ENCODE data around the gene HBB. TPM values are rescaled to one million over a fixed set of nuclear protein-coding genes. Genes with fewer than 3 reads are reported as not detected.
"Not testable (repeated sequence)": the region's sequence is repeated elsewhere in the genome, so short reads cannot be mapped to it uniquely, and the experiment has no call there.

HBB gene
- total RNA-seq = not detected

DNA sequence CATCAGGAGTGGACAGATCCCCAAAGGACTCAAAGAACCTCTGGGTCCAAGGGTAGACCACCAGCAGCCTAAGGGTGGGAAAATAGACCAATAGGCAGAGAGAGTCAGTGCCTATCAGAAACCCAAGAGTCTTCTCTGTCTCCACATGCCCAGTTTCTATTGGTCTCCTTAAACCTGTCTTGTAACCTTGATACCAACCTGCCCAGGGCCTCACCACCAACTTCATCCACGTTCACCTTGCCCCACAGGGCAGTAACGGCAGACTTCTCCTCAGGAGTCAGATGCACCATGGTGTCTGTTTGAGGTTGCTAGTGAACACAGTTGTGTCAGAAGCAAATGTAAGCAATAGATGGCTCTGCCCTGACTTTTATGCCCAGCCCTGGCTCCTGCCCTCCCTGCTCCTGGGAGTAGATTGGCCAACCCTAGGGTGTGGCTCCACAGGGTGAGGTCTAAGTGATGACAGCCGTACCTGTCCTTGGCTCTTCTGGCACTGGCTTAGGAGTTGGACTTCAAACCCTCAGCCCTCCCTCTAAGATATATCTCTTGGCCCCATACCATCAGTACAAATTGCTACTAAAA, at the start of gene HBB:
TSS of gene HBB (minus strand) at position 340 of the 579 bp plus-strand sequence. CDS start at position 290, 50 bp downstream.
- no peaks in the 10 kb centered on the region for H3K4me1 Mint-ChIP-seq
- no peaks in the 10 kb centered on the region for H3K9me3 Mint-ChIP-seq (ENCODE audit: low read depth)
- no peak for DNase-seq
- ATAC-seq = no peak
- no peak within 1 kb of the TSS for H3K4me3 Mint-ChIP-seq
- no peak within 1 kb of the TSS for H3K27ac Mint-ChIP-seq
- CTCF ChIA-PET = no interaction called here
- no peaks in the 10 kb centered on the region for H3K36me3 Mint-ChIP-seq
- no peaks in the 10 kb centered on the region for H3K27me3 Mint-ChIP-seq

DNA sequence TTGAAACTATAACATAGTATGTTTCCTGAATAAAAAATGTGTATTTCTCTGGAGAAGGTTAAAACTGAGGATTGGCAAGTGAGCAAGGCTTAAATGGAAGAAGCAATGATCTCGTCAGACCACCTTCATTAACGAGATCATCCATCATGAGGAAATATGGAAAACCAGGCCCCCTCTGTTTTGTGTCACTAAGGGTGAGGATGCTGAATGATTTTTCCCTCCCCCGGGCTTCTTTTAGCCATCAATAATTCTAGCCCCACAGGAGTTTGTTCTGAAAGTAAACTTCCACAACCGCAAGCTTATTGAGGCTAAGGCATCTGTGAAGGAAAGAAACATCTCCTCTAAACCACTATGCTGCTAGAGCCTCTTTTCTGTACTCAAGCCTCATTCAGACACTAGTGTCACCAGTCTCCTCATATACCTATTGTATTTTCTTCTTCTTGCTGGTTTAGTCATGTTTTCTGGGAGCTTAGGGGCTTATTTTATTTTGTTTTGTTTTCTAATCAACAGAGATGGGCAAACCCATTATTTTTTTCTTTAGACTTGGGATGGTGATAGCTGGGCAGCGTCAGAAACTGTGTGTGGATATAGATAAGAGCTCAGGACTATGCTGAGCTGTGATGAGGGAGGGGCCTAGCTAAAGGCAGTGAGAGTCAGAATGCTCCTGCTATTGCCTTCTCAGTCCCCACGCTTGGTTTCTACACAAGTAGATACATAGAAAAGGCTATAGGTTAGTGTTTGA, 48.7 kb upstream of the HBB start:
- Mint-ChIP-seq H3K27ac (no peak overlapping the region), H3K4me3 (no peak overlapping the region), H3K36me3 (no peaks in the 10 kb centered on the region), H3K4me1 (peaks cover 7% of the 10 kb centered on the region), H3K9me3 (ENCODE audit: low read depth) (no peaks in the 10 kb centered on the region), H3K27me3 (no peaks in the 10 kb centered on the region)
- CTCF ChIA-PET = no interaction called here
- DNase-seq (no peak), ATAC-seq (no peak)

DNA sequence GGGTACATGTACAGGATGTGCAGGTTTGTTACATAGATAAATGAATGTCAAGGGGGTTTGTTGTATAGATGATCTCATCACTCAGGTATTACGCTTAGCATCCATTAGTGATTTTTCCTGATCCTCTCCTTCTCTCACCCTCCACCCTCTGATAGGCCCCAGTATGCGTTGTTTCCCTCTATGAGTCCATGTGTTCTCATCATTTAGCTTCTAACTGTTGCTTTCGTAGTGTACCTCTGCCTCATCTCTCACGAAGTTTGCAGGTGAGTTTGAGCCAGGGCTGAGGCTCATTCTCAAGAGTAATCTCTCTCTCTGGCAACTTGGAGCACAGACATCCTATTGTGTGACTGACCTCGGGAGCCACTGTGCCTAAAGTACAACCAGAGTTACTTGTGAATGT, 47.5 kb upstream of the HBB start:
- no peaks in the 10 kb centered on the region for H3K36me3 Mint-ChIP-seq
- DNase-seq (no peak), ATAC-seq (no peak)
- no peak overlapping the region for H3K27ac Mint-ChIP-seq
- no peaks in the 10 kb centered on the region for H3K9me3 Mint-ChIP-seq (ENCODE audit: low read depth)
- H3K4me3 Mint-ChIP-seq = no peak overlapping the region
- peaks cover 4% of the 10 kb centered on the region for H3K4me1 Mint-ChIP-seq
- CTCF ChIA-PET = no interaction called here
- H3K27me3 Mint-ChIP-seq = no peaks in the 10 kb centered on the region

DNA sequence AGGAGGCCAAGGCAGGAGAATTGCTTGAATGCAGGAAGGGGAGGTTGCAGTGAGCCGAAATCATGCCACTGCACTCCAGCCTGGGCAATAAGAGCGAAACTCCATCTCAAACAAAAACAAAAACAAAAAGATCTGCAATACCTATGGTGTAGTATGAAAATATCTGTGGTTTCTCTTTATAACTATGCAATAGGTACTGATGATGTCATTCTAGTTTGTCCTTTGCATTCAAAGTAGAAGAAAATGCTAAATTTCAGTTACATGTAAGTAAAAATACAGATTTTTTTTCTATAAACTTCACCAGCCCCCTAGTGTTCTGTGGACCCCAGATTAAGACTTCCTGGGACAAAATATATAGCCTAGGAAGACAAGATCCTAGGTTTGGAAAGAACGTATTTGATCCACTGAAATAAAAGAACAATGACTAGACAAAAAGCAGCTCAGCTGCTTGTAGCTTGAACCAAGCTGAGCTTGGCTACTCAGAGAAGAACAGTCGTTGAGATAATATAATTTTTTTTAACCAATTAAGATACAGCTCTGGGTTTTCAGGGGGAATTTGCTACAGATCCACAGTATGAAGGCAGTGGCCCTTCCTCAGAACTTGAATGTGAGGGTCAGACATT, 45.6 kb upstream of the HBB start:
- no peaks in the 10 kb centered on the region for H3K27me3 Mint-ChIP-seq
- H3K4me3 Mint-ChIP-seq = no peak overlapping the region
- CTCF ChIA-PET = no interaction called here
- no peaks in the 10 kb centered on the region for H3K9me3 Mint-ChIP-seq (ENCODE audit: low read depth)
- no peak overlapping the region for H3K27ac Mint-ChIP-seq
- no peak for DNase-seq
- no peak for ATAC-seq
- no peaks in the 10 kb centered on the region for H3K36me3 Mint-ChIP-seq
- H3K4me1 Mint-ChIP-seq = no peaks in the 10 kb centered on the region

DNA sequence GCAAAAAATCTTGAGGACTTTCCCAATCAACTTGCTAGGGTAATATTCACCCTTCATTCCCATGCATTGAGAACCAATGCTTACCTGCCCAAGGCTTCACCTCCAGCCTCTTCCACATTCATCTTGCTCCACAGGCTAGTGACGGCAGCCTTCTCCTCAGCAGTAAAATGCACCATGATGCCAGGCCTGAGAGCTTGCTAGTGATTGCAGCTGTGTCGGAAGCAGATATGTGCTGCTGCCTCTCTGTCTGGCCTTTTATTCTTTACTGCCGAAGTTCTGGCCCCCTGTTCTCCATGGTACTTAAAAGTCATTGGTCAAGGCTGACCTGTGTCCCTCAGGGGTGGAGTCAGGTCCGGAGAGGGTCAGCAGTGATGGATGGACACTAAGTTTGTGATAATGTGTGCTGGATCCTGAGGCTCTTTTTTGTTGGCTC, 42.9 kb upstream of the HBB start, which contains the start of gene HBE1:
TSS of gene HBE1 (minus strand) at position 231 of the 433 bp plus-strand sequence. CDS start at position 176, 55 bp downstream.
- H3K4me3 Mint-ChIP-seq = no peak within 1 kb of the TSS
- no peaks in the 10 kb centered on the region for H3K4me1 Mint-ChIP-seq
- H3K27me3 Mint-ChIP-seq = no peaks in the 10 kb centered on the region
- CTCF ChIA-PET = no interaction called here
- H3K27ac Mint-ChIP-seq = no peak within 1 kb of the TSS
- H3K36me3 Mint-ChIP-seq = no peaks in the 10 kb centered on the region
- no peak for DNase-seq
- no peak for ATAC-seq
- H3K9me3 Mint-ChIP-seq (ENCODE audit: low read depth) = no peaks in the 10 kb centered on the region

DNA sequence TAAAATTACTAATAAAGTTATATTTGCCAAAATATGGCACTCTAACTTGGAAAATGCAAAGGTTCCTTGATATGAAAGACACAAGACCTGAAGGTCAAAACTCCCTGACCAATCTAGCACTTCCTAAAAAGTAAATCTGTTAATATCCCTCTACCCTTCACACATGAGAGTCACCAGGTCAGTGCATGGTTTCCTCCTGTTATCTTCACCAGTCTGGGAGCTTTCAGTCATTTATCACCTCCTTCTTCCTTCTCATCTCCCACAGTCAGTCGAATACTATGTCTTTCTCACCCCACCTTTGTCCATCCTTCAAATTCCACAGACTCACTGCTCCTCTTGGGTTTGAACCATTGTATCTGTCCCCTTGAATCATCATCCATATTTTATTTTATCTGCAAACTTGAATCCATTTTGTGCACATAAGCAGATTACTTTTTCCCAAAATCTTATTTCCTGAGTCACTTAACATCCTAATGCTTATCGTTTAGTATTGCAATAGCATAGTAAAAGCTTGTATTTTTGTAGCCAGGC, 40.2 kb upstream of the HBB start:
- Mint-ChIP-seq H3K27ac (no peak overlapping the region), H3K27me3 (no peaks in the 10 kb centered on the region), H3K4me1 (no peaks in the 10 kb centered on the region), H3K36me3 (no peaks in the 10 kb centered on the region), H3K4me3 (no peak overlapping the region), H3K9me3 (ENCODE audit: low read depth) (no peaks in the 10 kb centered on the region)
- DNase-seq (no peak), ATAC-seq (no peak)
- CTCF ChIA-PET = no interaction called here

DNA sequence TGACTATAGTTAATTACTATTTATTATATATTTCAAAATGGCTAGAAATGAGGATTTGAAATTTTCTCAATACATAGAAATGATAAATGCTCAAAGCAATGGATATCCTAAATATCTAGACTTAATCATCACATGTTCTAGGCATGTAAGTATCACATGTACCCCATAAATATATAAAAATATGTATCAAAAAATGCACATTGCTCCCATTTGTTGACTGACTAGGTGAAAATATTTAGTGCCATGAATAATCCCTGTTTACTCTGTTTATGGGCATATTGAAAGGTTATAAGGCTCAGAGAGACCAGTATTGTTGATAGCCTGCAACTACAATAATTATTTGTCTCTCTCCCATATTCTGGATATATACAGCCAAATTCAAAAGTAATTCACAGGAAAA, 39.7 kb upstream of the HBB start:
- CTCF ChIA-PET = no interaction called here
- no peak for ATAC-seq
- no peak for DNase-seq
- Mint-ChIP-seq H3K27me3 (no peaks in the 10 kb centered on the region), H3K9me3 (ENCODE audit: low read depth) (no peaks in the 10 kb centered on the region), H3K4me3 (no peak overlapping the region), H3K36me3 (no peaks in the 10 kb centered on the region), H3K4me1 (no peaks in the 10 kb centered on the region), H3K27ac (no peak overlapping the region)

DNA sequence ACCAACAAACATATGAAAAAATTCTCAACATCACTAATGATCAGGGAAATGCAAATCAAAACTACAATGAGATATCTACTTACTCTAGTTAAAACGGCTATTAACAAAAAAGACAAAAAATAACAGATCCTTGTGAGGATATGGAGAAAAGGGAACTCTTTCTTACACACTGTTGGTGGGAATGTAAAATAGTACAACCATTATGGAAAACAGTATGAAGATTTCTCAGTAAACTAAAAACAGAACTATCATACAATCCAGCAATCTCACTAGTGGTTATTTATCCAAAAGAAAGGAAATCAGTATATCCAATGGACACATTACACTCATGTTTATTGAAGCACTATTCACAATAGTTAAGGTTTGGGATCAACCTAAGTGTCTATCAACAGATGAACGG, 39.0 kb upstream of the HBB start:
- no peak overlapping the region for H3K4me3 Mint-ChIP-seq
- ATAC-seq = no peak
- no peaks in the 10 kb centered on the region for H3K9me3 Mint-ChIP-seq (ENCODE audit: low read depth)
- DNase-seq = no peak
- CTCF ChIA-PET = no interaction called here
- H3K36me3 Mint-ChIP-seq = no peaks in the 10 kb centered on the region
- H3K27ac Mint-ChIP-seq = no peak overlapping the region
- no peaks in the 10 kb centered on the region for H3K27me3 Mint-ChIP-seq
- H3K4me1 Mint-ChIP-seq = no peaks in the 10 kb centered on the region

DNA sequence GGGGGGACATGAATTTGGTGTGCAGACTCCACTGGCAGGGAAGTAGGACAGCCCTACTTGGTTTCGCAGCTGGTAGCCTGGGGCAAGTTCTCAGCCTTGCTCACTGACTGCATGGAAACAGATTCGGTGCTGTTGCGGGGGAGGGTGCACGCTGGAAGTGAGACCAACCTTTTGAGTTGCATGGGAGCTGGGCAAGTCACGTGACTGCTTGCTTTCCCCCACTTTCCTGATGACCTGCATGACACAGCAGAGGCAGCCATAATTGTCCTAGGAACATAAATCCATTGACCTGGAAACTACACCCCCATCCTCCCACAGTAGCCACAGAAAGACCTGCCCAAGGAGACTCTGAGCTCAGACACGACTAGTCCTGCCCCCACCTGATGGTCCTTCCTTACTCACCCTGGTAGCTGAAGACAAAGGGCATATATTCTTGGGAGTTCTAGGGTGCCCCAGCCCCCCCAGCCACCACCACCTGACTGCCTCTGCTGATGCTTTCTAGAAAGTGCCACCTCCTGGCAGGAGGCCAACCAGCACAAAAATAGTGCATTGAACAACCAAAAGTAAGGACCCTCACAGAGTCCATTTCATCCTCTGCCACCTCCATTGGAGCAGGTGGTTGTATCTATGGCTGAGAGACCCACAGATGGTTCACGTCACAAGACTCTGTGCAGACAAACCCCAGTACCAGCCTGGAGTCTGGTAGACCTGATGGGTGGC, 31.8 kb upstream of the HBB start:
- CTCF ChIA-PET = no interaction called here
- H3K9me3 Mint-ChIP-seq (ENCODE audit: low read depth) = no peaks in the 10 kb centered on the region

DNA sequence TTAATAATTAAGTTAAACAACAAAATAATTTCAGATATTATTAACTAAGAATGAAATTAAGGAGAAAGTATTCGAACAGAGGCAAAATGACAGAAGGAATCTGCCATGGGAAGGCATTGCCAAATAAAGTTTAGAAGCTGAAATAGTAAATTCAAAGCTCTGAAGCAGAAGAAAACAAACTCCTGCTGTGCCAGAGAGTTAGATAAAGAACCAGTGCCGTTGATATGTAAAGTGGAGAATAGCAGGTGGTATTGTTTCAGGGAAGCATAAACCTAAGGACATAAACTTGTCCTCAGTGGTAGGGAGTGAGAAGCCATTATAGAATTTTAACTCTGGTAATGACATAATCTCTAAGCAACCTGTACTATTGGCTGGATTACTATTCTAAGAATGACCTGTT, 30.4 kb upstream of the HBB start:
- H3K4me1 Mint-ChIP-seq = no peaks in the 10 kb centered on the region
- no peak for ATAC-seq
- DNase-seq = no peak
- no peaks in the 10 kb centered on the region for H3K9me3 Mint-ChIP-seq (ENCODE audit: low read depth)
- CTCF ChIA-PET = no interaction called here
- no peaks in the 10 kb centered on the region for H3K27me3 Mint-ChIP-seq
- no peak overlapping the region for H3K27ac Mint-ChIP-seq
- no peak overlapping the region for H3K4me3 Mint-ChIP-seq
- H3K36me3 Mint-ChIP-seq = no peaks in the 10 kb centered on the region

More for the DNA sequence above, 31.8 kb upstream of the HBB start:
- H3K4me1 Mint-ChIP-seq = no peaks in the 10 kb centered on the region
- H3K27me3 Mint-ChIP-seq = no peaks in the 10 kb centered on the region
- ATAC-seq (no peak), DNase-seq (no peak)
- H3K27ac Mint-ChIP-seq = no peak overlapping the region
- H3K36me3 Mint-ChIP-seq = no peaks in the 10 kb centered on the region
- no peak overlapping the region for H3K4me3 Mint-ChIP-seq

DNA sequence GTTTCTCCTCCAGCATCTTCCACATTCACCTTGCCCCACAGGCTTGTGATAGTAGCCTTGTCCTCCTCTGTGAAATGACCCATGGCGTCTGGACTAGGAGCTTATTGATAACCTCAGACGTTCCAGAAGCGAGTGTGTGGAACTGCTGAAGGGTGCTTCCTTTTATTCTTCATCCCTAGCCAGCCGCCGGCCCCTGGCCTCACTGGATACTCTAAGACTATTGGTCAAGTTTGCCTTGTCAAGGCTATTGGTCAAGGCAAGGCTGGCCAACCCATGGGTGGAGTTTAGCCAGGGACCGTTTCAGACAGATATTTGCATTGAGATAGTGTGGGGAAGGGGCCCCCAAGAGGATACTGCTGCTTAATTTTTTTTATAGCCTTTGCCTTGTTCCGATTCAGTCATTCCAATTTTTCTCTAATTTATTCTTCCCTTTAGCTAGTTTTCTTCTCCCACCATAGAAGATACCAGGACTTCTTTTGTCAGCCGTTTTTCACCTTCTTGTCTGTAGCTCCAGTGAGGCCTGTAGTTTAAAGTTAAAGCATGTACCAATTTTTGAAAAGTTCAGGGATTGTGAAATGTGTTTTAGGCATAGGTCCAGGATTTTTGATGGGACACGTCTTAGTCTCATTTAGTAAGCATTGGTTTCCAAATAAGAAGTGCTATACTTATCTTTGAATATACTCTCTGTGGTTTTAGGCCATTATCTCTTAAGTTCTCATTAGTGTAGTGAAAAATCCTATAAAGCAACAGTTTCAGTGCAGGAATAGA, 28.0 kb upstream of the HBB start, which contains the start of gene HBG2:
TSS of gene HBG2 (minus strand) at position 136 of the 768 bp plus-strand sequence. CDS start at position 83, 53 bp downstream.
- H3K27me3 Mint-ChIP-seq; CTCF ChIA-PET; H3K9me3 Mint-ChIP-seq (ENCODE audit: low read depth); DNase-seq; H3K27ac Mint-ChIP-seq; H3K36me3 Mint-ChIP-seq; H3K4me1 Mint-ChIP-seq; H3K4me3 Mint-ChIP-seq; ATAC-seq: not testable (repeated sequence)

DNA sequence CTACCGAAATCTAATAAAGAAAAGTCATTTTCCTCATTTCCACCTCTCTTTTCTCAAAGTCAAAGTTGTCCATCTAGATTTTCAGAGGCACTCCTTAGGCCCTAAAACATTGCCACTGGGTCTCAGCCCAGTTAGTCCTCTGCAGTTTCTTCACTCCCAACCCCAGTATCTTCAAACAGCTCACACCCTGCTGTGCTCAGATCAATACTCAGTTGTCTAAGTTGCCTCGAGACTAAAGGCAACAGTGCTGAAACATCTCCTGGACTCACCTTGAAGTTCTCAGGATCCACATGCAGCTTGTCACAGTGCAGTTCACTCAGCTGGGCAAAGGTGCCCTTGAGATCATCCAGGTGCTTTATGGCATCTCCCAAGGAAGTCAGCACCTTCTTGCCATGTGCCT, 27.2 kb upstream of the HBB start:
- H3K9me3 Mint-ChIP-seq (ENCODE audit: low read depth); H3K27me3 Mint-ChIP-seq; H3K27ac Mint-ChIP-seq; H3K4me1 Mint-ChIP-seq; ATAC-seq; H3K36me3 Mint-ChIP-seq; H3K4me3 Mint-ChIP-seq; DNase-seq; CTCF ChIA-PET: not testable (repeated sequence)

DNA sequence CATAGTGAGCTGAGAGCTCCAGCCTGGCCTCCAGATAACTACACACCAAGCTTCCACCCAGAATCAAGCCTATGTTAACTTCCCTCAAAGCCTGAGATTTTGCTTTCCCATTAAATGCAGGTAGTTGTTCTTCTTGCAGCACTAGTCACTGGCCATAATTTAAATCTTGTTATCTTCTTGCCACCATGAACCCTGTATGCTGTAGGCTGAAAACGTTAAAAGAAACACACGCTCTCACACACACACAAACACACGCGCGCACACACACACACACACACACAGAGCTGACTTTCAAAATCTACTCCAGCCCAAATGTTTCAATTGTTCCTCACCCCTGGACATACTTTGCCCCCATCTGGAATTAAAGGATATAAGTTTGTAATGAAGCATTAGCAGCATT, 26.6 kb upstream of the HBB start:
- H3K4me3 Mint-ChIP-seq; H3K9me3 Mint-ChIP-seq (ENCODE audit: low read depth); DNase-seq; CTCF ChIA-PET; H3K4me1 Mint-ChIP-seq; H3K27me3 Mint-ChIP-seq; H3K27ac Mint-ChIP-seq; ATAC-seq; H3K36me3 Mint-ChIP-seq: not testable (repeated sequence)

Data from activated CD8-positive, alpha-beta memory T cell treated with anti-CD3 and anti-CD28 coated beads, Interleukin-2, amount 10 ng/mL, durations not matched to agents 7 days and 5 days (primary cell).